HG03095 (cell line): Measurements from ENCODE around the gene TCIRG1.

Source experiments
- ATAC-seq: cut with Tn5 transposase; IDR thresholded peaks from one replicate; pipeline ENCODE4 v1.9.1; 2021; ENCODE audit warnings: moderate library complexity; ENCODE audit not compliant: unreplicated experiment

Gene TCIRG1

GRCh38 chr11:68049509-68050370 lies 10.9 kb downstream of the TCIRG1 start:
- ATAC-seq: no peak

DNA sequence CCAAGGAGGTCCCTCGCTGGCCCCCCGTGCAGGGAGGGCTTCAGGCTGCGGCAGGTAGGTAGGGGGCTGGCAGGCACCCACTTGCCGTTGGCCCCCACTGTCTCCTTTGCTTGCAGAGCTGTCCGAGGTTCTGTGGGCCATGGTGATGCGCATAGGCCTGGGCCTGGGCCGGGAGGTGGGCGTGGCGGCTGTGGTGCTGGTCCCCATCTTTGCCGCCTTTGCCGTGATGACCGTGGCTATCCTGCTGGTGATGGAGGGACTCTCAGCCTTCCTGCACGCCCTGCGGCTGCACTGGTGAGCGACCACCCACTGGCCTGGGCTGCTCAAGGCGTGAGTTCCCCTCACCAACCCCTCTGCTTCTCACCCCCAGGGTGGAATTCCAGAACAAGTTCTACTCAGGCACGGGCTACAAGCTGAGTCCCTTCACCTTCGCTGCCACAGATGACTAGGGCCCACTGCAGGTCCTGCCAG lies 11.6 kb downstream of the TCIRG1 start:
- ATAC-seq: no peak

DNA sequence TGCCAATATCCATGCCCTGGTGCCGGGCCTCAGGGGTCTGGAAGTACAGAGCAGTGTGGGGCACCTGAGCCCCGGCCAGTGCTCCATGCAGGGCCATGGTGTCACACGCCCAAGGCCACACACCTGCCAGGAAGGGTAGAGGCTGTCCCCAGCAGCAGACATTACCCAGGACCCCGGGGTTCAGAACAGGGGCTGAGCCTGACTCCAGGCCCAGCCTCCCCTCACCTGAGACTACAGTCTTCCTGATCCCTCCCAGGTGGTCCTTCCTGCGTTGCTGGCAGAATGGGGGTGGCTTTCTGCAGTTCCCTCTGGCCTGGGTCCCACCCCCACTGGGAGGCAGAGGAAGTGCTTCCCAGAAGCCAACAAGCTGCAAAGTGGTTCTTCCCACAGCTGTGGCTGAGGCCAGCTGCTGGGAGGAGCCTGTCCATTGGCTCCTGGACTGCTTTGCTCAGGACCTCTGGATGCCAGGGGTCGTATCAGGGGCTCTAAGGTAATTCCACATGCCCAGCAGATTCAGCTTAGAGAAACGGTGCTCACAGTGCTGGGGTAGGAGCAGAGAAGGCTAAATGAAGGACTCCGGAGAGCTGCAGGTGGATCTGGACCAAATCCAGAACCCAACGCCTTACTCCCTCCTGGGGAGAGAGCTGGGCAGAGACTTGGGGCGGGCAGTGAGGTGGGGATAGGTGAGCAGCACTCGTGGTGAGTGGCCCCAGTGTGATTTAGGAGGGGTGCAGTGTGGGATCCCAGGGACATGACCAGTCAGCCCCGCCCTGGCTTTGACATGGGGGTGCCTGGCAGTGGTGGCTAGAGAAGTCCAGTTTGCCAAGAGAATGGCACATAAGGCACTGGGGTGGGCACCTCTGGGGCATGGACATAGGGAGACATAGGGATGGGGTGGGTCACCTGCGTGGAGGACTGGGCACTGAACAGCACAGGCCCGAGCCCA lies 12.6 kb downstream of the TCIRG1 start:
- no peak for ATAC-seq

DNA sequence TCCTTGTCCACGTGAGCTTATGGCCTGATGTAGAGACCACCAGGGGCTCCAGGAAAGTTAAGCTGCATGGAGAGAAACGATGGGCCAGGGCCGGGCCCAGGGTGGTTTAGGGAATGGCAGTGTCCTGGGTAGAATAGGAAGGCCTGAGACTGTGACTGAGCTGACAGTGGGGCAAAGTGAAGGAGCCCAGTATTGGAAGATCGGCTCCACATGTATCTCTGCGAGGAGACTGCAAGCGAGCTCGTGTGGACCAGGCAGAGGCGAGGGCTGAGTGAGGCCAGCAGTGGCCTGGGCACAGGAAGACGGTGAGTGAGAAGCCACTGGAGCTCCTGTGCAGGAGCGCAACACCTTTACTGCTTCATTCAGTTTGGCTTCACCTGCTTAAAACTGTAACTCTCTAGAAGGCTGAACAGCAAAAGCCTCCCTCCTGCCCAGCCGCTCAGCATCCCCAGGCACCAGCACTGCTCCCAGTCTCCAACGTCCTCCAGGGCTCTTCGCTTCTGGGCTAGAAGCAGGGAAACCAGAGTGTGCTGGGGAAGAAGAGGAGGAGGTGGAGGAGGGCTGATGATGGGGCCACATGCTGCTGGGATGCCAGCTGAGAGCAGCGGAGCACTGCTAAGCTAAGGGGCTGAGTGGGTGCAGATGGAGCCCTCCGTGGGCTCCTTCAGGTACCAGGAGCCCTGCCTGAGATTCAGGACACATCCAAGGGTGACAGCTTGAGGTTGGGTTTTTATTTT lies 13.5 kb downstream of the TCIRG1 start:
- ATAC-seq: no peak

GRCh38 chr11:68053117-68053516 lies 14.3 kb downstream of the TCIRG1 start:
- ATAC-seq: no peak

- ATAC-seq: no peak
Observed at GRCh38 chr11:68053981-68054812, 15.4 kb downstream of the TCIRG1 start.

- ATAC-seq: no peak
Observed at GRCh38 chr11:68056317-68057285, 17.8 kb downstream of the TCIRG1 start.

DNA sequence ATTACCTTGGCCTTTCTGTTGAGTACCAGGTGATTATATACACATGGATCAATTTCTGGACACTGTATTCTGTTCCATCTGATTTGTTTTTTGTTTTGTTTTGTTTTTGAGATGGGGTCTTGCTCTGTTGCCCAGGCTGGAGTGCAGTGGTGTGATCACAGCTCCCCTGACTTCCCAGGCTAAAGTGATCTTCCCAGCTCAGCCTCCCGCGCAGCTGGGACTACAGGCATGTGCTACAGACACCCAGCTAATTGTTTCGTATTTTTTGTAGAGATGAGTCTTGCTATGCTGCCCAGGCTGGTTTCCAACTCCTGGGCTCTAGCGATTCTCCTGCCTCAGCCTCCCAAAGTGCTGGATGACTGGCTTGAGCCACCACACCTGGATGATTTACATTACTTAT lies 19.0 kb downstream of the TCIRG1 start:
- ATAC-seq: no peak

DNA sequence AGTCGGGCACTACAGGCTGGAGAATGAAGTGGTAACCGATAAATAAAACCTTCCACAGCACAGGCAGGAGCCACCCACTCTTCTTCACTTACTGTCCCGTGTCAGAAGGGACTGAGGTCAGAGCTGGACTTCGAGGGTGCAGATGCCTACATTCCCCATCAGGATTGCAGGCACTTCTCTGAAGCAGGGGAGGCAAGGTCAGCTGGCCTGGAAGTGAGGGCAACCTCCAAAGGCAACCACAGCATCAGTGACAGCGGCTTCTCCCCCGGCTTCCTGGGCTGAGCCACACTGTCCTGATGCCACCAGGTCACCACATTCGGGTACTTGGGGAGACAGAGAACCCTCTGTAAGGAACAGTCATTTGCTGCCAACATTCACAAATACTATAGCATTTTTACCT lies 22.7 kb downstream of the TCIRG1 start:
- no peak for ATAC-seq

- no peak for ATAC-seq
Observed at GRCh38 chr11:68064926-68065325, 26.1 kb downstream of the TCIRG1 start.

- ATAC-seq: no peak
Observed at GRCh38 chr11:68065841-68066240, 27.0 kb downstream of the TCIRG1 start.

GRCh38 chr11:68066742-68067141 lies 27.9 kb downstream of the TCIRG1 start:
- ATAC-seq: no peak

- ATAC-seq: no peak
Observed at GRCh38 chr11:68067991-68068390, 29.2 kb downstream of the TCIRG1 start.

DNA sequence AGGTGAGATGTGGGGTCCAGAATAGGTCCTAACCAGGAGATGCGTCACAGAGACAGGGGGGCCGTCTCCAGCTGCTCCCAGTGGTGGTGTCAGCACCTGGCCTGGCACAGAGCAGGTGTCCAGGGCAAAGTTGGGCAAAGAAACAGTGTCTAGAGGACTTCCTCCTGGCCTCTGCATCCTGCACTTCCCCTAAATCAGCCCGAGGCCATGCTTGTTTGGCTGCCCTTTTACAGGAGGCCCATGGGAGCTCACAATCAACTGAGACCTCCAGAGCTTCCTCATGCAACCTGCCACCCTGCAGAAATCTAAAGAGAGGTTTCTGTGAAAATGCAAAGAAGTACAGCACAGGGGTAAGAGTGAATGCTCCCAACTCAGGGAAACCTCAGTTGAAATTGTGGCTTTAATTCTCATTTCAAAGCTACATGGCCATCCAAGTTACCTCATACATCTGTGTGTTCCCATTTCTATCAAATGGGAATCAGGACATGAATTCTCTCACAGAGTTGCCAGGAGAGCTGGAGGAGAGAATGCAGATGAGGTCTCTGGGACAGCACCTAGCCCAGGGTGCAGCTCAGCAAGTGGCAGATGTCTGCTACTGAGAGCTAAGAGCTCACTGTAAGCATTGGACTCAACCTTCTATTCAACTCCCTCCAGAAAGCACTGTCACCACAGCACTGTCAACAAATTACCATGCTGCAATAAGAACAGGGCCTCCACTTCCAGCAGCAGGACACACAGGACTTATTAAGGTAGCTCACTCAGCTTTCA lies 32.6 kb downstream of the TCIRG1 start:
- ATAC-seq: no peak

- ATAC-seq: no peak
Observed at GRCh38 chr11:68074584-68075352, 35.9 kb downstream of the TCIRG1 start.

- no peak for ATAC-seq
Observed at GRCh38 chr11:68076371-68077042, 37.7 kb downstream of the TCIRG1 start.
